HepG2 (cell line): ENCODE data around the gene HNRNPL. TPM values are rescaled to one million over a fixed set of nuclear protein-coding genes. Genes with fewer than 3 reads are reported as not detected.

Experiments
- ASH2L ChIP-seq: fragments of 300-600, 200-600 bp; sonication (generic); IDR thresholded peaks from 2 replicates; pipeline ENCODE4 v1.7.0; 2017; ENCODE audit warnings: low read depth, mild to moderate bottlenecking, moderate library complexity, mixed read lengths, low read length; ENCODE audit not compliant: insufficient read length
- CHD2 ChIP-seq: IDR thresholded peaks from 2 replicates; pipeline ENCODE4 v1.6.1; 2011; ENCODE audit warnings: low read depth, low read length, improper control_type of control experiment
- ETV5 ChIP-seq: IDR thresholded peaks from 2 replicates; pipeline ENCODE4 v1.6.1; 2018; ENCODE audit warnings: missing biosample characterization, missing genetic modification reagents, inconsistent platforms, borderline replicate concordance
- FOXC1 ChIP-seq: sonication (generic); formaldehyde crosslinking; IDR thresholded peaks from 2 replicates; pipeline ENCODE4 v1.8.0; 2022; ENCODE audit warnings: mild to moderate bottlenecking, missing genetic modification reagents, borderline replicate concordance
- HCFC1 ChIP-seq: fragments of 150-350 bp; IDR thresholded peaks from 2 replicates; pipeline ENCODE4 v1.6.1; 2014; ENCODE audit warnings: low read depth, low read length
- HNRNPL ChIP-seq: fragments of 200-400 bp; formaldehyde crosslinking; IDR thresholded peaks from 2 replicates; pipeline ENCODE4 v1.6.1; 2017; ENCODE audit warnings: mild to moderate bottlenecking, low read depth, low read length
- MAZ ChIP-seq, 2 experiments: sonication (generic) in 1 of 2; formaldehyde crosslinking in 1 of 2; IDR thresholded peaks; 2 replicates each; pipeline versions ENCODE4 v1.5.0 to v1.6.1; 2012 to 2020; ENCODE audit warnings: low read depth in 2 of 2, mild to moderate bottlenecking in 2 of 2, borderline replicate concordance in 1 of 2, improper control_type of control experiment in 1 of 2, low read length in 1 of 2, missing genetic modification reagents in 1 of 2, moderate library complexity in 1 of 2
- MYC ChIP-seq: sonication (generic); formaldehyde crosslinking; IDR thresholded peaks from 2 replicates; pipeline ENCODE4 v1.9.0; 2021; ENCODE audit warnings: missing genetic modification reagents, borderline replicate concordance
- NKX3-1 ChIP-seq: sonication (generic); formaldehyde crosslinking; IDR thresholded peaks from 2 replicates; pipeline ENCODE4 v1.5.0; 2020; ENCODE audit warnings: missing genetic modification reagents
- POLR2AphosphoS5 ChIP-seq: IDR thresholded peaks from 2 replicates; pipeline ENCODE4 v1.6.1; 2012; ENCODE audit warnings: low read depth, low read length
- RAD21 ChIP-seq: fragments of 450-650 bp; formaldehyde crosslinking; IDR thresholded peaks from 2 replicates; pipeline ENCODE4 v1.5.0; 2020; ENCODE audit warnings: mild to moderate bottlenecking
- SKI ChIP-seq: fragments of 450-650 bp; IDR thresholded peaks from one replicate; pipeline ENCODE4 v1.6.1; 2018; ENCODE audit warnings: mild to moderate bottlenecking; ENCODE audit not compliant: partially characterized antibody
- TRIM24 ChIP-seq: sonication (generic); formaldehyde crosslinking; IDR thresholded peaks from 2 replicates; pipeline ENCODE4 v1.8.0; 2022; ENCODE audit warnings: mild to moderate bottlenecking, missing genetic modification reagents
- ZHX2 ChIP-seq, 2 experiments: sonication (generic) in 1 of 2; formaldehyde crosslinking in 1 of 2; IDR thresholded peaks; 2 replicates each; pipeline versions ENCODE4 v1.6.1 to v1.9.0; 2014 to 2022; ENCODE audit warnings: antibody characterized with exemption in 1 of 2, borderline replicate concordance in 1 of 2, inconsistent platforms in 1 of 2, low read depth in 1 of 2, missing genetic modification reagents in 1 of 2
- ZNF12 ChIP-seq: sonication (generic); formaldehyde crosslinking; IDR thresholded peaks from 2 replicates; pipeline ENCODE4 v1.5.0; 2020; ENCODE audit warnings: missing genetic modification reagents
- ZNF224 ChIP-seq: sonication (generic); formaldehyde crosslinking; IDR thresholded peaks from 2 replicates; pipeline ENCODE4 v1.5.0; 2020; ENCODE audit warnings: mild to moderate bottlenecking, missing genetic modification reagents
- ZNF264 ChIP-seq: sonication (generic); formaldehyde crosslinking; IDR thresholded peaks from 2 replicates; pipeline ENCODE4 v1.4.0; 2020; ENCODE audit warnings: missing genetic modification reagents
- ZNF331 ChIP-seq: sonication (generic); formaldehyde crosslinking; IDR thresholded peaks from 2 replicates; pipeline ENCODE4 v1.4.0; 2020; ENCODE audit warnings: missing genetic modification reagents
- ZNF367 ChIP-seq: sonication (generic); formaldehyde crosslinking; IDR thresholded peaks from 2 replicates; pipeline ENCODE4 v1.4.0; 2020; ENCODE audit warnings: missing genetic modification reagents, borderline replicate concordance
- ZNF430 ChIP-seq: sonication (generic); formaldehyde crosslinking; IDR thresholded peaks from 2 replicates; pipeline ENCODE4 v1.9.0; 2021; ENCODE audit warnings: mild to moderate bottlenecking, missing genetic modification reagents
- ZNF563 ChIP-seq: sonication (generic); formaldehyde crosslinking; IDR thresholded peaks from 2 replicates; pipeline ENCODE4 v1.8.0; 2022; ENCODE audit warnings: mild to moderate bottlenecking, moderate library complexity, missing genetic modification reagents
- ZNF670 ChIP-seq: sonication (generic); formaldehyde crosslinking; IDR thresholded peaks from 2 replicates; pipeline ENCODE4 v1.8.0; 2022; ENCODE audit warnings: mild to moderate bottlenecking, missing genetic modification reagents, borderline replicate concordance
- ZNF850 ChIP-seq: sonication (generic); formaldehyde crosslinking; conservative IDR thresholded peaks from 2 replicates; pipeline ENCODE4 v1.9.0; 2021; ENCODE audit warnings: mild to moderate bottlenecking, missing genetic modification reagents
- polyA plus RNA-seq, 8 experiments: library from polyadenylated mRNA; depleted of rRNA in 3 of 8; stranded (reverse) in 7 of 8; unstranded in 1 of 8; fragments of >200 nt; fragmentation: Illumina TruSeq in 4 of 8; extraction: Trizol in 4 of 8; gene quantifications; 2 replicates each; pipeline versions ENCODE4 v1.2.1 to v1.2.3, GENCODE V29; 2011 to 2016; ENCODE audit warnings: low read depth in 4 of 8, missing spikeins in 1 of 8, mixed read lengths in 1 of 8; ENCODE audit not compliant: insufficient read depth in 1 of 8
- total RNA-seq, 5 experiments: library from RNA; depleted of rRNA; stranded (reverse); fragments of >200 nt; fragmentation: Illumina TruSeq; extraction: Trizol; gene quantifications; 2 replicates each; pipeline ENCODE4 v1.2.3, GENCODE V29; 2016; ENCODE audit warnings: low read depth in 1 of 5
- TF ChIP-seq, protein P1 (sequence below): sonication (generic); formaldehyde crosslinking; IDR thresholded peaks from 2 replicates; pipeline ENCODE4 v1.4.0; 2020; ENCODE audit warnings: missing genetic modification reagents

HNRNPL gene
- total and polyA plus RNA-seq, 2 of the 13 experiments (the other 11 are each of a cell fraction or from before 2014, with no cell fraction given) = 156 to 278 TPM

DNA sequence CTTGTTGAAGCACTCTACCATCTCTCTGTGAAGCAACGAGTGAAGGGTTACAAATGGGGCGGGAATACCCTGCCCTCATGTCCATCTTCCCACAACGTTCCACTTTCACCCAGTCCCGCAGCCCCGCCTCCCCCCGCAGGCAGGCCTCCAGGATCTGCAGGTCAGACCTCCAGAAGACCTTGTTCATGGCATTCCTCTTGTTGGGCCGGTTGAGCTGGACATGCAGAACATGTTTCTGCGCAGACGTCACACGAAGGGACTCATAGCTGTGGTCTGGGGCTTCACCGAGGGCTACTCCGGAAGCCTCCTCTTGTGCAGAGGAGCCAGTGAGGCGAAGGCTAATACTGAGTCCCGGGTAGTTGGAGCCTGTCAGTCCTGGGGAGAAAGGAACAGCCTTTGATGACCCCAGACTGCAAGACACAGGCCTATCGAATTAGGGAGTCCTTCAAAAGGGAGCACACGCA is 18.6 kb downstream of the HNRNPL start (continued):
- TF ChIP-seq, protein P1, sequence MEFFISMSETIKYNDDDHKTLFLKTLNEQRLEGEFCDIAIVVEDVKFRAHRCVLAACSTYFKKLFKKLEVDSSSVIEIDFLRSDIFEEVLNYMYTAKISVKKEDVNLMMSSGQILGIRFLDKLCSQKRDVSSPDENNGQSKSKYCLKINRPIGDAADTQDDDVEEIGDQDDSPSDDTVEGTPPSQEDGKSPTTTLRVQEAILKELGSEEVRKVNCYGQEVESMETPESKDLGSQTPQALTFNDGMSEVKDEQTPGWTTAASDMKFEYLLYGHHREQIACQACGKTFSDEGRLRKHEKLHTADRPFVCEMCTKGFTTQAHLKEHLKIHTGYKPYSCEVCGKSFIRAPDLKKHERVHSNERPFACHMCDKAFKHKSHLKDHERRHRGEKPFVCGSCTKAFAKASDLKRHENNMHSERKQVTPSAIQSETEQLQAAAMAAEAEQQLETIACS (CRISPR knock-in tag) = no peak
- peak; percentile 65; the same call in 1 of the 2 replicates for TF ChIP-seq ZNF367
- TF ChIP-seq ZNF264 = 0 out of 2 replicates have a peak, but pooled peaks have one; percentile 17
- TF ChIP-seq CHD2 = no peak; the same call in 1 of the 2 replicates
- no peak for TF ChIP-seq HCFC1
- peak; percentile 19 for TF ChIP-seq SKI
- TF ChIP-seq ZNF850 (CRISPR knock-in tag) = no peak
- TF ChIP-seq ZNF563 (CRISPR knock-in tag) = peak; percentile 79; the same call in 1 of the 2 replicates
- TF ChIP-seq HNRNPL = no peak
- TF ChIP-seq NKX3-1 (CRISPR knock-in tag) = 0 out of 2 replicates have a peak, but pooled peaks have one; percentile 42
- TF ChIP-seq ETV5 (CRISPR knock-in tag) = peak; percentile 61; the same call in 1 of the 2 replicates
- TF ChIP-seq ZNF224 (CRISPR knock-in tag) = peak; percentile 70; the same call in 1 of the 2 replicates
- peak; percentile 60 for TF ChIP-seq POLR2AphosphoS5
- TF ChIP-seq FOXC1 (CRISPR knock-in tag) = no peak
- no peak; the same call in 1 of the 2 replicates for TF ChIP-seq RAD21 (CRISPR knock-in tag)
- no peak for TF ChIP-seq MYC (CRISPR knock-in tag)
- peak; percentile 87; the same call in 1 of the 2 replicates for TF ChIP-seq ZNF430 (CRISPR knock-in tag)
- 0 out of 2 replicates have a peak, but pooled peaks have one; percentile 43 for TF ChIP-seq MAZ (IDR thresholded peaks at IDR 0.05; ENCODE audit: borderline replicate concordance, low read depth, low read length)
- no peak; the same call in 1 of the 2 replicates for TF ChIP-seq MAZ (CRISPR knock-in tag; IDR thresholded peaks at IDR 0.05; ENCODE audit: low read depth)
- peak; percentile 70; the same call in 1 of the 2 replicates for TF ChIP-seq ZNF670 (CRISPR knock-in tag)
- TF ChIP-seq ZNF331 (CRISPR knock-in tag) = peak; percentile 24; the same call in 1 of the 2 replicates
- TF ChIP-seq ASH2L = no peak
- no peak for TF ChIP-seq TRIM24 (CRISPR knock-in tag)
- peak; percentile 32; the same call in 1 of the 2 replicates for TF ChIP-seq ZNF12 (CRISPR knock-in tag)
- TF ChIP-seq ZHX2 (IDR thresholded peaks at IDR 0.05; ENCODE audit: low read depth) = no peak
- no peak for TF ChIP-seq ZHX2 (CRISPR knock-in tag; IDR thresholded peaks at IDR 0.05; ENCODE audit: borderline replicate concordance)
